GM12878 (cell line): ENCODE measurements around the gene FBLIM1.

Experiments
- EZH2 ChIP-seq: IDR thresholded peaks from 2 replicates; pipeline ENCODE4 v1.6.1; 2012; ENCODE audit warnings: low read depth, mild to moderate bottlenecking, control low read depth, inconsistent platforms, low read length, borderline replicate concordance; ENCODE audit not compliant: control insufficient read depth
- TF ChIP-seq, protein P1 (sequence below): IDR thresholded peaks from 2 replicates; pipeline ENCODE4 v1.6.1; 2011; ENCODE audit warnings: low read depth, mild to moderate bottlenecking, low read length, moderate library complexity, borderline replicate concordance; ENCODE audit errors: extremely low read depth

DNA sequence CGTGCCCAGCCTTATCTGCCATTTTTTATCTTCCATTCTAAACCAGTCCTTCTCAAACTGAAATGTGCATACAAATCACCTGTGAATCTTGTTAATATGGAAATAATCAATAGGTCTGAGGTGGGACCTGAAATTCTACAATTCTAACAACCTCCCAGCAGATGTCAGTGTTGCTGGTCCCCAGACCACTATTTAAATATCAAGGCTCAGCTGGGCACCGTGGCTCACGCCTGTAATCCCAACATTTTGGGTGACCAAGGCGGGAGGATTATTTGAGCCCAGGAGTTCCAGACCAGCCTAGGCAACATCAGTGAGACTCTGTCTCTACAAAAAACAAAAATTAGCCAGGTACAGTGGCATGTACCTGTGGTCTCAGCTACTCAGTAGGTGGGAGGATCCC, 44.8 kb downstream of the FBLIM1 start:
- no peak for TF ChIP-seq EZH2
- TF ChIP-seq, protein P1, sequence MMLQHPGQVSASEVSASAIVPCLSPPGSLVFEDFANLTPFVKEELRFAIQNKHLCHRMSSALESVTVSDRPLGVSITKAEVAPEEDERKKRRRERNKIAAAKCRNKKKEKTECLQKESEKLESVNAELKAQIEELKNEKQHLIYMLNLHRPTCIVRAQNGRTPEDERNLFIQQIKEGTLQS = no peak
